ENCODE measurements around the gene NPVF. TPM values are rescaled to one million over a fixed set of nuclear protein-coding genes. Genes with fewer than 3 reads are reported as not detected.

NPVF gene
- polyA plus RNA-seq, 1 donor from 2014 or later: not detected

GRCh38 chr7:25239888-25240287 is 11.6 kb upstream of the NPVF start:
- no peaks in the 10 kb centered on the region for H3K27me3 ChIP-seq (ENCODE audit: insufficient read depth, low read depth, low read length)
- H3K9me2 ChIP-seq (ENCODE audit: insufficient read depth, low read length): no peaks in the 10 kb centered on the region
- H3K36me3 ChIP-seq (ENCODE audit: insufficient read depth, low read length): no peaks in the 10 kb centered on the region
- H3F3A ChIP-seq (ENCODE audit: insufficient read depth, low read length, poor library complexity, severe bottlenecking): no peaks in the 10 kb centered on the region
- H2AFZ ChIP-seq (ENCODE audit: low read depth, low read length): no peak overlapping the region
- TF ChIP-seq RAD21 (conservative IDR thresholded peaks at IDR 0.05): no peak
- TF ChIP-seq POLR2AphosphoS5 (IDR thresholded peaks at IDR 0.05): no peak
- no peak for TF ChIP-seq SMC3 (conservative IDR thresholded peaks at IDR 0.05; ENCODE audit: poor library complexity)
- no peak for TF ChIP-seq REST (IDR thresholded peaks at IDR 0.05; ENCODE audit: borderline replicate concordance)
- no peak for TF ChIP-seq EZH2 (IDR thresholded peaks at IDR 0.05; ENCODE audit: borderline replicate concordance, insufficient read depth, low read length, poor library complexity, severe bottlenecking)
- TF ChIP-seq CTCF (IDR thresholded peaks at IDR 0.05; ENCODE audit: poor library complexity, severe bottlenecking): no peak
- TF ChIP-seq TAF1 (IDR thresholded peaks at IDR 0.05; ENCODE audit: low read depth): no peak
- no peak for TF ChIP-seq MXI1 (conservative IDR thresholded peaks at IDR 0.05; ENCODE audit: poor library complexity, severe bottlenecking)
- TF ChIP-seq EP300 (conservative IDR thresholded peaks at IDR 0.05; ENCODE audit: poor library complexity, severe bottlenecking): no peak
- no peak overlapping the region for H3K4me2 ChIP-seq (ENCODE audit: low read length)
- no peaks in the 10 kb centered on the region for H4K20me1 ChIP-seq (ENCODE audit: insufficient read depth)
- H3K4me3 ChIP-seq (ENCODE audit: low read length): no peak overlapping the region
- no peak overlapping the region for H3K9ac ChIP-seq (ENCODE audit: low read length)
- no peaks in the 10 kb centered on the region for H3K79me2 ChIP-seq (replicated peaks; ENCODE audit: insufficient read depth, low read length)
- H3K27ac ChIP-seq (ENCODE audit: low read length): no peak overlapping the region
- no peaks in the 10 kb centered on the region for H3K9me3 ChIP-seq (ENCODE audit: low read length)

- no peak overlapping the region for H3K9ac ChIP-seq (ENCODE audit: low read length)
- H3F3A ChIP-seq (ENCODE audit: insufficient read depth, low read length, poor library complexity, severe bottlenecking): no peaks in the 10 kb centered on the region
- TF ChIP-seq EZH2 (IDR thresholded peaks at IDR 0.05; ENCODE audit: borderline replicate concordance, insufficient read depth, low read length, poor library complexity, severe bottlenecking) (no peak), SMC3 (conservative IDR thresholded peaks at IDR 0.05; ENCODE audit: poor library complexity) (no peak), RAD21 (conservative IDR thresholded peaks at IDR 0.05) (no peak), TAF1 (IDR thresholded peaks at IDR 0.05; ENCODE audit: low read depth) (no peak), POLR2AphosphoS5 (IDR thresholded peaks at IDR 0.05) (no peak), MXI1 (conservative IDR thresholded peaks at IDR 0.05; ENCODE audit: poor library complexity, severe bottlenecking) (no peak), EP300 (conservative IDR thresholded peaks at IDR 0.05; ENCODE audit: poor library complexity, severe bottlenecking) (no peak), CTCF (IDR thresholded peaks at IDR 0.05; ENCODE audit: poor library complexity, severe bottlenecking) (no peak), REST (IDR thresholded peaks at IDR 0.05; ENCODE audit: borderline replicate concordance) (no peak)
- no peaks in the 10 kb centered on the region for H4K20me1 ChIP-seq (ENCODE audit: insufficient read depth)
- no peak overlapping the region for H2AFZ ChIP-seq (ENCODE audit: low read depth, low read length)
- H3K79me2 ChIP-seq (replicated peaks; ENCODE audit: insufficient read depth, low read length): no peaks in the 10 kb centered on the region
- no peak overlapping the region for H3K27ac ChIP-seq (ENCODE audit: low read length)
- no peaks in the 10 kb centered on the region for H3K9me2 ChIP-seq (ENCODE audit: insufficient read depth, low read length)
- H3K4me2 ChIP-seq (ENCODE audit: low read length): no peak overlapping the region
- no peaks in the 10 kb centered on the region for H3K36me3 ChIP-seq (ENCODE audit: insufficient read depth, low read length)
- no peaks in the 10 kb centered on the region for H3K9me3 ChIP-seq (ENCODE audit: low read length)
- no peaks in the 10 kb centered on the region for H3K27me3 ChIP-seq (ENCODE audit: insufficient read depth, low read depth, low read length)
- H3K4me3 ChIP-seq (ENCODE audit: low read length): no peak overlapping the region
Observed at GRCh38 chr7:25238066-25238725, 9.9 kb upstream of the NPVF start.

Data from neural cell (in vitro differentiated cells).